Fibroblast of pulmonary artery (primary cell): ENCODE measurements around the gene HAUS6.
"Not testable (repeated sequence)": the region's sequence is repeated elsewhere in the genome, so short reads cannot be mapped to it uniquely, and the experiment has no call there.

ENCODE experiments used
- DNase-seq: peaks from one replicate; pipeline ENCODE4 v3.0.0-alpha.2; 2010; ENCODE audit warnings: low read depth
- H3K4me3 ChIP-seq: replicated peaks from 2 replicates; pipeline ENCODE4 v1.5.1; 2011; ENCODE audit warnings: low read depth, mild to moderate bottlenecking, control low read depth, low read length, moderate library complexity
- CTCF ChIP-seq: IDR thresholded peaks from 2 replicates; pipeline ENCODE4 v1.5.1; 2011; ENCODE audit warnings: mild to moderate bottlenecking, control low read depth, low read length, inconsistent platforms; ENCODE audit errors: missing control alignments

The HAUS6 gene

DNA sequence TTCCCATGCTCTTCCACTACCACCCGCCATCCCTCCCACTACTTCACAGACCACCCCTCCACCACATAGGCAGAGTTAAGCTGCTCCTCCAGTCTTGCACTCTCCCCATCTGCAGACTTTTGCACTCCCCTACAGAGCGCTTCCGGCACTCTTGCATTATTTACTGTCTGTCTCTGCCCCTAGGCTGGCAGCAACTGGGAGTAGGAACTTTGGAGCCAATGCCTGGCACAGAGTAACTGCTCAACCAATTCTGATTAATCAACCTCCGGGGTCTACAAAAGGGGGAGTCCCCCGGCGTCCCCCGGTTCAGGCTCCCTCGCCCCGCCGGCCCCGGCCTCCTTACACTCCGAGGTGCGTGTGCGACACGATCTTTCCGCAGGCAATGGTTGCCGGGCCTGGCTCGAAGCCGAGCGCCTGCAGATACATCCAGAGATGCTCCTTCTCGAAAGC lies 498 bp downstream of the HAUS6 start:
- H3K4me3 ChIP-seq, result peak overlapping the region; percentile 64
- no peak for DNase-seq
- no peak for TF ChIP-seq CTCF

DNA sequence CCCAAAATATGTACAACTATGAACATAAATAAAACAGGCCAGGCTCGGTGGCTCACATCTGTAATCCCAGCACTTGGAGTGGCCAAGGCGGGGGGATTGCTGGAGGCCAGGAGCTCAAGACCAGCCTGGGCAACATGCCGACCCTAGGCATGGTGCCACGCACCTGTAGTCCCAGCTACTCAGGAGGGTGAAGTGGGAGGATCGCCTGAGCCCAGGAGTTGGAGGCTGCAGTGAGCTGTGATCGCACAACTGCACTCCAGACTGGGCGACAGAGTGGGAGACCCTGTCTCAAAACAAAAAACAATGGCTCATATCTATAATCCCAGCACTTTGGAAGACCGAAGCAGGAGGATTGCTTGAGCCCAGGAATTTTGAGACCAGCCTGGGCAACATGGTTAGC lies 1.5 kb downstream of the HAUS6 start:
- TF ChIP-seq CTCF, result no peak
- H3K4me3 ChIP-seq, result peak overlapping the region; percentile 64
- no peak for DNase-seq

DNA sequence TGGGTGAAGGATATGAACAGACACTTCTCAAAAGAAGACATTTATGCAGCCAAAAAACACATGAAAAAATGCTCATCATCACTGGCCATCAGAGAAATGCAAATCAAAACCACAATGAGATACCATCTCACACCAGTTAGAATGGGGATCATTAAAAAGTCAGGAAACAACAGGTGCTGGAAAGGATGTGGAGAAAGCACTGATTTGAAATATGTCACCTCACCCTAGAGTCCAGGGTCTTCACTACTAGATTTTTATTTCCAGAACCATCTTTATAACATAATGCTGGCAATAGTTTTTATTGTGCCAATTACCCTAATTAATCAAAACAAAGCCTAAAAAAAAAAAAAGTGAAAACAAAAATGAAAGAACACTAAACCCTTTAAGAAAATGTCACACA lies 5.3 kb downstream of the HAUS6 start:
- DNase-seq, H3K4me3 ChIP-seq: not testable (repeated sequence)

GRCh38 chr9:19087106-19088000 lies 15.4 kb downstream of the HAUS6 start:
- no peak for TF ChIP-seq CTCF
- H3K4me3 ChIP-seq, result no peak overlapping the region
- peak; percentile 31 for DNase-seq

GRCh38 chr9:19085295-19085694 lies 17.4 kb downstream of the HAUS6 start:
- peak; percentile 29 for TF ChIP-seq CTCF
- DNase-seq, result peak; percentile 16
- no peak overlapping the region for H3K4me3 ChIP-seq

DNA sequence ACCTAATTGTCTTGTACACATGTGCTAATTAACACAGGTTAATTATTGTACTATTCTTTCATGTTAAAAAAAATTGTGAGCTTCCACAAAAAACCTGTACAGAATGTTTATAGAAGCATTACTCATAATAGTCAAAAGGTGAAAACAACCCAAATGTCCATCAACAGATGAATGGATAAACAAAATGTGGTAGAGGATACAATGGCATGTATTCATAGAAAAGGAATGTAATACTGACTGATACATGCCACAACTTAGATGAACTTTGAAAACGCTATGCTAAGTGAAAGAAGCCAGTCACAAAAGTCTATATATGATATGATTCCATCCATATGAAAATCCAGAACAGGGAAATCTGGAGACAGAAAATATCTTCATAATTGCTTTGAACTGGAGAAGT lies 27.9 kb downstream of the HAUS6 start:
- no peak overlapping the region for H3K4me3 ChIP-seq
- TF ChIP-seq CTCF, result no peak
- DNase-seq, result no peak

DNA sequence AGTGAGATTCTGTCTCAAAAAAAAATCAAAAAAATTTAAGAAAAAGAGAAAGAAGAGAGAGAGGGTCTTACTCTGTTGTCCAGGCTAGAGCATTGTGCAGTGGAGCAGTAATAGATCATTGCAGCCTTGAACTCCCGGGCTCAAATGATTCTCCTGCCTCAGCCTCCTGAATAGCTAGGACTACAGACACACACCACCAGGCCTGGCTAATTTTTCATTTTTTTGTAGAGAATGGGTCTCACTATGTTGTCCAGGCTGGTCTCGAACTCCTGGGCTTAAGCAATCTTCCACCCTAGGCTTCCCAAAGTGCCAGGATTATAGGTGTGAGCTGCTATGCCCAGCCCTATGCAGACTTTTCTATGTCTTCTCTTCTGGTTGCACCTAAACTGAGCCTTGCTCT lies 28.5 kb downstream of the HAUS6 start:
- no peak for DNase-seq
- no peak for TF ChIP-seq CTCF
- H3K4me3 ChIP-seq, result no peak overlapping the region
